GF-D8 (cell line): Measurements from ENCODE around the gene FOXRED2.
"Not testable (repeated sequence)": the region's sequence is repeated elsewhere in the genome, so short reads cannot be mapped to it uniquely, and the experiment has no call there.

Experiments
- DNase-seq: peaks from one replicate; lab custom pipeline; 2025; lab: John Stamatoyannopoulos, UW

Gene FOXRED2

GRCh38 chr22:36469094-36469710 lies 37.6 kb downstream of the FOXRED2 start:
- DNase-seq = no peak

GRCh38 chr22:36467946-36468345 lies 38.9 kb downstream of the FOXRED2 start:
- DNase-seq = peak; percentile 82

DNA sequence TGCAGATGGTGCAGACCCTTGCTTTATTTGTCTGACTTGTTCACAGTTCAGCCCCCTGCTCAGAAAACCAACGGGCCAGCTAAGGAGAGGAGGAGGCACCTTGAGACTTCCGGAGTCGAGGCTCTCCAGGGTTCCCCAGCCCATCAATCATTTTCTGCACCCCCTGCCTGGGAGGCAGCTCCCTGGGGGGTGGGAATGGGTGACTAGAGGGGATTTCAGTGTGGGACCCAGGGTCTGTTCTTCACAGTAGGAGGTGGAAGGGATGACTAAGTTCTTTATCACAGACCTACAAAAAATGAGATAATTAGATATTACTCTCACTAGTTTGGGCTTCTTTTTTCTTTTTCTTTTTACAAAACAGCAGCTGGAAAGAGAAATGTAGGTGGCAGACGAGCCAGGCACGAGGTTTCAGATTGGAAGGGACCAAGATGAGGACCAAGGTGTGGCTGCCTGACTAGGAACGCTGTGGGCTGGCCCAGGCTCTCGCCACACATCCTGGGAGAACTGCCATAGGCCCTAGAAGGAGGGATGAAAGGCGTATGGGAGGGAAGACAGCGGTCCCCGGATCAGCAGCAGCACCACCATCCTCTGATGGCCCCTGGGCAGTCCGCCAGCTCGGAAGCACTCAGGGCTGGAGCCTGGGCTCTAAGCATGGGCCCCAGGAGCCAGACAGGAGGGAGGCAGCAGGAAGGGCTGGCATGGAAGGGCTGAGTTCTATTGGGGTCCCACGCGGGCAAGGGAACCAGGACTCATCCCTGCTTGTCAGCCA lies 39.6 kb downstream of the FOXRED2 start:
- no peak for DNase-seq

DNA sequence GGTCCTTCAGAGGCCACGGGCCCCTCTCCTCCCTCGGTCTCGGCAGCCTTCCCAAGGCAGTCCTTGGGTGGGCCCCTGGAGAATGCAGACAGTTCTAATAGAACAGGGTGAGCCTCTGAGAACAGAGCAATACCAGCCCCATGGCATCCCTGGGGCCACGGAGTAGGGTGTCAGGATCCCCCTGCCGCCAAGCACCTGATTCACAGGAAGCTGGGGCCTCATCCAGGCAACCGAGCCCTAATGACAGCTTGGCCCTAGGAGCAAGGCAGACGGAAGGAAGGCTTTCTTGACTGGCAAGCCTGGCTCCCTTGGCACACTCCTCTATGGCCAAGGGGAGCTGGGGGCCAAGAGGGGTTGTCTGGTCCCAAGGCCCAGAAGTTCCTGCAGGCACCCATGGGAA lies 40.6 kb downstream of the FOXRED2 start:
- no peak for DNase-seq

DNA sequence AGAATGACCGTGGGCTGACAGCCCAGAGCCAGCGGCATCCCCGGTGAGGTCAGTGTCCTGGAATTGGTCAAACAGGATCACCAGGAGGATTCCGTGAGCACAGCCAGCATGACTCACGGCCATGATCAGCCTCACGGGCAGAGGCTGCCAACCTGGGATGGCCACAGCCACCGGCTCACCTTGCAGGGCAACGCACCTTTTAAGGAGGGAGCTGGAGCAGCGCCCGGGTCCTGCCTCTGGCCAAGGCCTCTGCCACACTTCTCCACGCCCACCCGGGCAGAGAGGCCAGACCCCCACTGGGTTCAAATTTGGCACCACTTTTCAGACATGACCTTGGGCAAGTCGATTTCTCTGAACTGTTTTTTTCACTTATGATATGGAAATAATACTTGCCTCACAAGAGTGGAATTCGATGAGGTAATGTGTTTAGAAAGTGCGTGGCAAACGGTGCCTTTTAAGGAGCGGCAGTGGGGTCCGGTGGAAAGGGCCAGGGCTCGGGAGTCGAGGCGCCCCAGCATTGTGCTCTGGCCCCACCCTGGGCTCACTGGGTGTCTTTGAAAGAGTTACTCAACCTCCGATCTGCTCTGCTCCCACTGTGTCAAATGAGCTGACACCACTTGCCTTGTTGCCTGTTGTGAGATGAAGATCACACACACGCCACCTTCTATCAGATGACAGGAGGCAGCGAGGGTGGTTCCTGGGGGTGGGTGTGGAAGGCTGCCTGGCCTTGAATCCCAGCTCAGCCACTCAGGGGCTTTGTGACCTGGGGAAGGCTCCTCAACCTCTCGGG lies 41.4 kb downstream of the FOXRED2 start:
- DNase-seq = no peak

DNA sequence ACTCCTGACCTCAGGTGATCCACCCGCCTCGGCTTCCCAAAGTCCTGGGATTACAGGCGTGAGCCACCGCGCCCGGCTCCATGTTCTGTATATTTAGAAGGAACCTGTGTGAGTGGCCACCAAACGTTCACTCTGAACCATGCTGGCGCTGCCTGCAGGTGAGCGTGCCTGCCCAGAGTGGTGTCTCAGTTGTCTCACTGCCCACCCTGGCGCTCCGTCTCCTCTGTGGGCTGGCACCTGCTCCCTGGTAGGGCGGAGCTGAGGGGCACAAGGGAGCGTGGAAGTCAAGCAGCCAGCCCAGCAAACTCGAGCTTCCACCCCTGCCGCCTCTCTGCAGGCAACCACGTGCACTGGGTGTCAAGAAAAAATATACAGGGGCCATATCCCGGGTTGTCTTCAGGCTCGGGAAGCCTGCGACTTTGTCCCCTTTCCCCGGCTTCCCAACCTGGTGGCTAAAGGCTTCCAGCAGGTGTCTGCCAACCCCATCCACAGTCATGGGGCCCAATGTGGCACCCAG lies 42.1 kb downstream of the FOXRED2 start:
- DNase-seq = no peak

DNA sequence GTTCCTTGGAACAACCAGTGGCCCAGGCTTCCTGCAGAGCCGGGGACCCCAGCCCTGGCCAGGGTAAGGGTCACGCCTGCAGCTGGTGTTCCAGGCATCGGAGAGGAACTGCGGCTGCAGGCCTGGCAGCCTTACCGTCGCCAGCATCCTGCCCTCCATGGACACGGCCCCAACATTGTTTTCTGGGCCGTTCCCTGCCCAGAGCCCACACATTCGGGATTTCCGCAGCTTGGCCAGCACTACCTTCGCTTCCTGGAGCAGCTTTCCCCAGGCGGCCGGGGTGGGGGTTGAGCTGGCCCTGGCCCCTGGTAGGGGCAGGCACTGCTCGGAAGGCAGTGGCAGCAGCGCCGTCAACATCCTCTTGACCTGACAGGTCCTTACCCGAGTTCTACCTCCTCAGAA lies 43.1 kb downstream of the FOXRED2 start:
- no peak for DNase-seq

GRCh38 chr22:36461665-36462649 lies 44.9 kb downstream of the FOXRED2 start:
- DNase-seq = no peak

DNA sequence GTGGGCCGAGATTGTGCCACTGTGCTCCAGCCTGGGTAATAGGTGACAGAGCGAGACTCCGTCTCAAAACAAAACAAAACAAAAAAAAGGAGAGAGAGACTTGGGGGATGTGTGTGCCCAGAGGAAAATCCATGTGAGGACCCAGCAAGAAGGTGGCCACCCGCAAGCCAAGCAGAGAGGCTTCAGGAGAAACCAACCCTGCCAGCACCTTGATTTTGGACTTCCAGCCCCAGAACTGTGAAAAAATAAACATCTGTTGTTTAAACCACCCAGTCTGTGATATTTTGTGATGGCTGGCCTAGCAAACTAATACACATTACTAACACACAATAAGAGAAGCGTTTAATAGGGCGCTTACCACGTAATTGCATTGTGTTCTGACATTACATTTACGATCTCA lies 46.6 kb downstream of the FOXRED2 start:
- DNase-seq = no peak

GRCh38 chr22:36457688-36458450 lies 49.0 kb downstream of the FOXRED2 start:
- DNase-seq = peak; percentile 21

DNA sequence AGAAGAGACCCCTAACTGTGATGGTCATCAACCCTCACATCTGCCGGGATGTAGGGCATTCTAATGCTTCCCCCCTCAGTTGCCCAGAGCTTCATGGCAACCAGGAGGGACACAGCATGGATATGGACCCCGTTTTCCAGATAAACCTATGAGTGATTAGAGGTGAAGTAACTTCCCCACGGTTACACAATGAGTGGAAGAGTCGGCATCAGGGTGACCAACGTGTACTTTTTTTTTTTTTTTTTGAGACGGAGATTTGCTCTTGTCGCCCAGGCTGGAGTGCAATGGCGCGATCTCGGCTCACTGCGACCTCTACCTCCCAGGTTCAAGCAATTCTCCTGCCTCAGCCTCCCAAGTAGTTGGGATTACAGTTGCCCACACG lies 50.4 kb downstream of the FOXRED2 start:
- DNase-seq = no peak

DNA sequence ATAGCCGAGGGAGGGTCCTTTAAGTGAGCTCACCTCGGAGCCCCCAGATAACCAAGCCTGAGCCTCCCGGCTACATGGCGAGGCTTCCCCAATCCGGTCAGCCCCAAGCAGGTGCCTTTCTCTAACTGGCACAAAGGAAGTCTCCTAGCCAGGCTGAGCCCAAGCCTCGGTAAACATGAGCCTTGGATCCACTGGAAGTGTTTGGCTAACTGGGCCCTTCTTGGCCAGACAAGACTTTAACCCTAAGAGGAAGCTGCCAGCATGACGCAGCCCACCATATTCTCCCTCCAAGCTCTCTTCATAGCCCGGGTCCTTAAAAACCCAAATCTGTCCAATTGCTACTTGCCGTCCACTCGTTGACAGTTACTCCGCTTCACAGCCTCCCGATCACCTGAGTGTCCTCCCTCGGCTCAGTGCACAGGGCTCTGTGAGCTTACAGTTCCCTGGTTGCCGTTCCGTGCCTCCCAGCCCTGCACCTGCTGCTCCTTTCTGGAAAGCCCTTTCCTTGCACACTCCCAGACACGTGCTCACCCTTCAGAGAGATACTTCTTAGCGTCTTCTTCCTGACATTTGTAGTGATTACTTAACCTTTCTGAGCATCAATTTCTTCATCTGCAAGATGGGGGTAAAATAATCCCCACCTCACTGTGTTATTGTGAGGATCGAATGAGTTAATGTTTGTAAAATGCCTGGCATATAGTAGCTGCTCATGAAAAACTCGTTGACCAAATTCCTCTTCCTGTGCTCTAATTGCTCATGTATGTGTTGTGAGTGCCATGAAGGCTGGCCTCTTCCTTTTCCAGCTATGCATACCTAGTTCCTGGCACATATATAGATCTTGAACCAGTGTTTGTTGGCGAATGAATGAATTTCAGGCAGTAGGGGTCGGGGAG lies 51.0 kb downstream of the FOXRED2 start:
- DNase-seq = no peak

DNA sequence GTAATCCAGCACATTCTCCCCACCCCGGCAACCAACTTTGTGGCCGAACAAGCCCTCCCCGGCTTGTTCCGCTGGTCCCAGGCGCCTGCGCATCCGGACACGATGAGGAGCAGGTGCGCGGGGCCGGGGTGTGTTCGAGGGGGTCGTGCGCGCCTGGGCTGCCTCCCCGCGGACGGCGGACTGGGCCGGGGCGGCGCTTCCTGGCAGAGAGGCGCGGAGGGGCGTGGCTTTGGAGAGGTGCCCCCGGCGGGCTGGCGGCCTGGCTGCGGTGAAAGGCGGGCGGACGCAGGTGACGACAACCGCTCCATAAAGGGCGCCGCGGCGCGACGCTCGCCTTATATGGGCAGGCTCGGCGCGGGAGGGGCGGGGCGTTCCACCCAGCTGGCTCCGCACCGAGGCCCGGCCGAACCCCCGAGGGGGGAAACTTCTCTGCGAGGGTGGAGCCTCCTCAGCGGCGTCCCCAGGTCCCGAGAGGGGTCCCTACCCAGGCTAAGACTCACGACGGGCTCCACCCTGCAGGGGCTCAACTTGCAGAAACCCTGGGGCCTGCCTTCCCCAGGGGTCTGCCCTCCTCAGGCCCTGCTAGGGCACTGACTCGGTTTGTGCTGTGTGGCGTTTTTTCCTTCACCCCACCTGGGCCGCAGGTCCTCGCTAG lies 51.8 kb downstream of the FOXRED2 start:
- peak; percentile 80 for DNase-seq

DNA sequence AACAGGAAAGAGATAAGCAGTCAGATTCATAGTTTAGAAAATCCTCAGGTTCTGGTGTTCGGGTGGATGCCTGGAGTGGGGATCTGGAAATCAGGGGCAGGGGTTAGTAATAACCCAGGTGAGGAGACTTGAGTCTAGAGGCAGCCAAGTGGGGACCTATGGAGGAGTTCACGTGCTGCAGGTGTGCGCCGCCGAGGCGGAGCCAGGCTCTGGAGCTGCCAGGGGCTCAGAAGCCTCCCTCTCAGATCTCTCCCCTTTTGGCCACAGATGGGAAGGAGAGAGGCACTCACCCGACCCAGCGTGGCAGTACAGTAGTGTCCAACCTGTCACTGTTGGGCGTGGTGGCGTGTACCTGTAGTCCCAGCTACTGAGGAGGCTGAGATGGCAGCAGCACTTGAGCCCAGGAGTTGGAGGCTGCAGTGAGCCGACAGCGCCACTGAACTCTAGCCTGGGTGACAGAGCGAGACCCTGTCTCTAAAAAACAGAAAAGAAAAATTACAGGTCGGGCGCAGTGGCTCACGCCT lies 52.9 kb downstream of the FOXRED2 start:
- DNase-seq = no peak

- peak; percentile 3 for DNase-seq
These were observed 53.7 kb downstream of the FOXRED2 start for GRCh38 chr22:36452978-36453607.

DNA sequence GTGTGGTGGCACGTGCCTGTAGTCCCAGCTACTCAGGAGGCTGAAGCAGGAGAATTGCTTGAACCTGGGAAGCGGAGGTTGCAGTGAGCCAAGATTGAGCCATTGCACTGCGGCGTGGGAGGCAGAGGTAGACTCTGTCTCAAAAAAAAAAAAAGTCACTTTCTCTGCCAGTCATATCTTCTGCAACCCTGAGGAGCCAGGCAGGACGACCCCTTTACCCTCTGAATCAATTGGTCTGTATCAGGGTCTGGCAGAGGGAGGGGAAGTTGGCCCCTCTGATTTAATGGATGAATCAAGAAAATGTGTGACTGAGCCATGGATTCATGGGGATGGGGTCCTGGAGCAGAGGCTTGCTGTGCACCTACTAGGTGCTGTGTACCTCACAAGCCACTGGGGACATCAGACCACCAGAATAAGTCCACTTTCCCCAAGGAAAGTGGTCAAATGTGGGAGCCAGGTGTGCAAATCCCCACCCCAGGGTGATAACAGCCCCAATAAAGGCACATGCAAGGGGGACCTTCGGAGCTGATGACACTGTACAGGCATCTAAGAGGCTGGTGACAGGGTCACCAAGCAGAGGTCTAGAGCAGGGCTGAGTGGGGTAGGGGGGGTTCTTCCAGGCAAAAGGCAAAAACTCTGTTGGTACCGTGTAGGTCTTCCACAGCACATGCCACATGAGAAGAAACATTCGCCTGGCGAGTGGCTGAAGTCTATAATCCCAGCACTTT lies 54.4 kb downstream of the FOXRED2 start:
- DNase-seq = no peak

GRCh38 chr22:36450923-36451322 lies 55.9 kb downstream of the FOXRED2 start:
- DNase-seq = not testable (repeated sequence)
